Stimulated activated naive CD4-positive, alpha-beta T cell treated with Interleukin-2 at 50 U/mL for 16 hours (primary cell): Measurements from ENCODE around the gene SNRPD3.
"Not testable (repeated sequence)": the region's sequence is repeated elsewhere in the genome, so short reads cannot be mapped to it uniquely, and the experiment has no call there.

Experiments used
- DNase-seq: peaks from one replicate; lab custom pipeline; 2025; lab: John Stamatoyannopoulos, UW

The SNRPD3 gene

GRCh38 chr22:24532075-24532474 is 23.7 kb upstream of the SNRPD3 start:
- DNase-seq, result no peak

- DNase-seq, result no peak
These were observed 20.5 kb upstream of the SNRPD3 start for GRCh38 chr22:24535348-24535747.

GRCh38 chr22:24536089-24536488 is 19.7 kb upstream of the SNRPD3 start:
- DNase-seq, result no peak

GRCh38 chr22:24540470-24540869 is 15.3 kb upstream of the SNRPD3 start:
- DNase-seq, result no peak

GRCh38 chr22:24541681-24542515 is 13.9 kb upstream of the SNRPD3 start:
- no peak for DNase-seq

GRCh38 chr22:24542641-24543040 is 13.2 kb upstream of the SNRPD3 start:
- no peak for DNase-seq

- DNase-seq, result no peak
These were observed 12.6 kb upstream of the SNRPD3 start for GRCh38 chr22:24543185-24543601.

GRCh38 chr22:24543679-24544243 is 12.0 kb upstream of the SNRPD3 start:
- no peak for DNase-seq

- no peak for DNase-seq
These were observed 7.0 kb upstream of the SNRPD3 start for GRCh38 chr22:24548812-24549211.

- DNase-seq, result no peak
These were observed 5.5 kb upstream of the SNRPD3 start for GRCh38 chr22:24550028-24550901.

GRCh38 chr22:24550902-24551435 is 4.8 kb upstream of the SNRPD3 start:
- DNase-seq, result no peak

- DNase-seq, result not testable (repeated sequence)
These were observed 3.1 kb upstream of the SNRPD3 start for GRCh38 chr22:24552503-24553286.

- DNase-seq, result no peak
These were observed 2.0 kb upstream of the SNRPD3 start for GRCh38 chr22:24553597-24554312.

GRCh38 chr22:24554313-24555164 is 1.3 kb upstream of the SNRPD3 start, which contains the start of gene GUCD1:
Gene GUCD1, minus strand, starts transcription at chr22:24555138. Its CDS starts 147 bp downstream, at chr22:24554991.
- DNase-seq, result no peak

GRCh38 chr22:24559471-24559870 is 3.7 kb downstream of the SNRPD3 start:
- DNase-seq, result no peak

- DNase-seq, result no peak
These were observed 7.4 kb downstream of the SNRPD3 start for GRCh38 chr22:24563246-24563645.

- no peak for DNase-seq
These were observed 8.7 kb downstream of the SNRPD3 start for GRCh38 chr22:24564376-24565058.

GRCh38 chr22:24565077-24565476 is 9.3 kb downstream of the SNRPD3 start:
- no peak for DNase-seq

- DNase-seq, result no peak
These were observed 11.2 kb downstream of the SNRPD3 start for GRCh38 chr22:24566899-24567511.
